ENCODE measurements around the gene PCDHGB4.

DNA sequence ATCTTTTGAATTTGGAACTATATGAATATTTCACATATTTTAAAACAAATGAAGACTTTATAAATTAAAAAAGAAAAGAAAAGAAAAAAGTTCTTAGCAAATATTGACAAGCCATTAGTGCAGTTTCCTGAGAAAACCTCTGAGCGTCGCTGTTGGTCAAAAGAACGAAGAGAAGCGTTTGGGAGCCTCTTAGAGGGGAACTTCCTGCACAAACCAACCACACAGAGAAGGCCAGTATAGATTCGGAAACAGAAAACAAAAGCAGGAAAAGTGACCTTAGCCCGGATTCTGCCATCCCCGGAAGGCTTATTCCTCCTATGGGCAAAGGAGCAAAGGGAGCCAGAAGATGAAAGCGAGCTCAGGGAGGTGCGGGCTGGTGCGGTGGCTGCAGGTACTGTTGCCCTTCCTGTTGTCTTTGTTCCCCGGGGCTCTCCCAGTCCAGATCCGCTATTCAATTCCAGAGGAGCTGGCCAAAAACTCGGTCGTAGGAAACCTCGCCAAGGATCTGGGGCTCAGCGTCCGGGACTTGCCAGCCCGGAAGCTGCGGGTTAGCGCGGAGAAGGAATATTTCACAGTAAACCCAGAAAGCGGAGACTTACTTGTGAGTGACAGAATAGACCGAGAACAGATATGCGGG lies 27.6 kb upstream of the PCDHGB4 start, which contains the start of gene PCDHGB2:
- TF ChIP-seq, protein P1, sequence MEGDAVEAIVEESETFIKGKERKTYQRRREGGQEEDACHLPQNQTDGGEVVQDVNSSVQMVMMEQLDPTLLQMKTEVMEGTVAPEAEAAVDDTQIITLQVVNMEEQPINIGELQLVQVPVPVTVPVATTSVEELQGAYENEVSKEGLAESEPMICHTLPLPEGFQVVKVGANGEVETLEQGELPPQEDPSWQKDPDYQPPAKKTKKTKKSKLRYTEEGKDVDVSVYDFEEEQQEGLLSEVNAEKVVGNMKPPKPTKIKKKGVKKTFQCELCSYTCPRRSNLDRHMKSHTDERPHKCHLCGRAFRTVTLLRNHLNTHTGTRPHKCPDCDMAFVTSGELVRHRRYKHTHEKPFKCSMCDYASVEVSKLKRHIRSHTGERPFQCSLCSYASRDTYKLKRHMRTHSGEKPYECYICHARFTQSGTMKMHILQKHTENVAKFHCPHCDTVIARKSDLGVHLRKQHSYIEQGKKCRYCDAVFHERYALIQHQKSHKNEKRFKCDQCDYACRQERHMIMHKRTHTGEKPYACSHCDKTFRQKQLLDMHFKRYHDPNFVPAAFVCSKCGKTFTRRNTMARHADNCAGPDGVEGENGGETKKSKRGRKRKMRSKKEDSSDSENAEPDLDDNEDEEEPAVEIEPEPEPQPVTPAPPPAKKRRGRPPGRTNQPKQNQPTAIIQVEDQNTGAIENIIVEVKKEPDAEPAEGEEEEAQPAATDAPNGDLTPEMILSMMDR (IDR thresholded peaks at IDR 0.05), result no peak
- no peak for TF ChIP-seq POLR2A (IDR thresholded peaks at IDR 0.05)
- no peak for TF ChIP-seq EP300 (IDR thresholded peaks at IDR 0.05)
- no peak for TF ChIP-seq POLR2AphosphoS5 (IDR thresholded peaks at IDR 0.05)

Data from suprapubic skin (tissue), 4 donors.